ENCODE data around the gene ADK. TPM values are rescaled to one million over a fixed set of nuclear protein-coding genes. Genes with fewer than 3 reads are reported as not detected.
A peak's percentile ranks its signal among the peaks of the same experiment; 100 is the strongest.

The ADK gene
- total and polyA plus RNA-seq, 2 donors (not counting 1 experiment from before 2014, with no cell fraction given), result 25.3 to 47.8 TPM

DNA sequence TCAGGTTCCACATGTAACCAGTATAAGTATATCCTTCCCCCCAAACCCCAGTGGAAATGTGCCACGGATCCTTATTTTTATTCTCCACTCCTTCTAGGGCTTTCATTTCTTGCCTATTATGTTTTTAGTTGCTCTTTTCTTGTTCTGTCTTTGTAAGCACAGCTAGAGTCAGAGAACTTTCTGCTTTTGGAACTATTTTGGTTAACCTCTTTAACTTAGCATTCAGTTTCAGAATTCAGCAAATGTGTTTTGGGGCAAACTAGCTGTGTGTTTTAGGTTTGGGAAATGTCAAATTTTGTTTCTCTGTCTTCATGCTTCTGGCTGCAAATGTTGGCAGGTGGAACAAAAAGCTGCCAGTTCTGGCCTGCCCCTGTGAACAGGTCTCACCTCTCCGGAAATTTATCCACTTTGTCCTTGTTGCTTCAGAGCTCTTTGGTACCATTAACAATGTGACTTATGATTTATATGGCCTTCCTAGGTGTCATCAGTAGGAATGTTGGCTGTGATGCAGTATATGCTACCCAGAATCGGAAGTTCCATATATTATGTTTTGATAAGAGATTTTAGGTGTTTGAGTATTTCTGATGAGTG lies 156.1 kb downstream of the ADK start:
- no peaks in the 10 kb centered on the region for H3K27me3 ChIP-seq (ENCODE audit: control insufficient read depth, insufficient read depth, low read length)
- no peaks in the 10 kb centered on the region for H3K36me3 ChIP-seq (ENCODE audit: control insufficient read depth, insufficient read depth, low read length)
- H2AFZ ChIP-seq (ENCODE audit: low read length), result no peak overlapping the region
- no peaks in the 10 kb centered on the region for H4K20me1 ChIP-seq (ENCODE audit: control insufficient read depth, extremely low read depth, insufficient read depth, low read length)
- H3K79me2 ChIP-seq (ENCODE audit: control insufficient read depth, insufficient read depth, low read length), result no peaks in the 10 kb centered on the region
- no peak for DNase-seq (ENCODE audit: low read depth in 2 of 2)
- no peak overlapping the region for H3K4me2 ChIP-seq (ENCODE audit: extremely low read depth, insufficient read depth, low read length)
- no peaks in the 10 kb centered on the region for H3K4me1 ChIP-seq (ENCODE audit: control insufficient read depth, extremely low read depth, insufficient read depth, low read length)
- no peak overlapping the region for H3K4me3 ChIP-seq (replicated peaks in 1 of 4; ENCODE audit: control extremely low read depth in 1 of 4, insufficient read depth in 1 of 4, low read depth in 3 of 4, low read length in 4 of 4)
- H3K27ac ChIP-seq (ENCODE audit: insufficient read depth, low read length), result no peak overlapping the region
- H3K9ac ChIP-seq (ENCODE audit: insufficient read depth, low read length), result no peak overlapping the region
- no peak for TF ChIP-seq EZH2 (IDR thresholded peaks at IDR 0.05; ENCODE audit: low read length, missing control alignments)
- TF ChIP-seq CTCF (conservative IDR thresholded peaks at IDR 0.05 in 1 of 2, IDR thresholded peaks at IDR 0.05 in 1 of 2; ENCODE audit: low read depth in 1 of 2, low read length in 2 of 2), result no peak
- no peaks in the 10 kb centered on the region for H3K9me3 ChIP-seq (ENCODE audit: control insufficient read depth, insufficient read depth, low read depth, low read length)

- no peaks in the 10 kb centered on the region for H3K9me3 ChIP-seq (ENCODE audit: control insufficient read depth, insufficient read depth, low read depth, low read length)
- DNase-seq (ENCODE audit: low read depth in 2 of 2), result peak in 1 of 2 donors; percentile 58
- no peaks in the 10 kb centered on the region for H4K20me1 ChIP-seq (ENCODE audit: control insufficient read depth, extremely low read depth, insufficient read depth, low read length)
- H3K4me3 ChIP-seq (replicated peaks in 1 of 4; ENCODE audit: control extremely low read depth in 1 of 4, insufficient read depth in 1 of 4, low read depth in 3 of 4, low read length in 4 of 4), result no peak overlapping the region
- no peaks in the 10 kb centered on the region for H3K27me3 ChIP-seq (ENCODE audit: control insufficient read depth, insufficient read depth, low read length)
- TF ChIP-seq EZH2 (IDR thresholded peaks at IDR 0.05; ENCODE audit: low read length, missing control alignments), result no peak
- no peak for TF ChIP-seq CTCF (conservative IDR thresholded peaks at IDR 0.05 in 1 of 2, IDR thresholded peaks at IDR 0.05 in 1 of 2; ENCODE audit: low read depth in 1 of 2, low read length in 2 of 2)
- no peak overlapping the region for H3K27ac ChIP-seq (ENCODE audit: insufficient read depth, low read length)
- H3K9ac ChIP-seq (ENCODE audit: insufficient read depth, low read length), result no peak overlapping the region
- no peak overlapping the region for H3K4me2 ChIP-seq (ENCODE audit: extremely low read depth, insufficient read depth, low read length)
- H3K79me2 ChIP-seq (ENCODE audit: control insufficient read depth, insufficient read depth, low read length), result no peaks in the 10 kb centered on the region
- H3K36me3 ChIP-seq (ENCODE audit: control insufficient read depth, insufficient read depth, low read length), result no peaks in the 10 kb centered on the region
- H3K4me1 ChIP-seq (ENCODE audit: control insufficient read depth, extremely low read depth, insufficient read depth, low read length), result no peaks in the 10 kb centered on the region
- H2AFZ ChIP-seq (ENCODE audit: low read length), result no peak overlapping the region
Measured at GRCh38 chr10:74310652-74311257, 159.7 kb downstream of the ADK start.

DNA sequence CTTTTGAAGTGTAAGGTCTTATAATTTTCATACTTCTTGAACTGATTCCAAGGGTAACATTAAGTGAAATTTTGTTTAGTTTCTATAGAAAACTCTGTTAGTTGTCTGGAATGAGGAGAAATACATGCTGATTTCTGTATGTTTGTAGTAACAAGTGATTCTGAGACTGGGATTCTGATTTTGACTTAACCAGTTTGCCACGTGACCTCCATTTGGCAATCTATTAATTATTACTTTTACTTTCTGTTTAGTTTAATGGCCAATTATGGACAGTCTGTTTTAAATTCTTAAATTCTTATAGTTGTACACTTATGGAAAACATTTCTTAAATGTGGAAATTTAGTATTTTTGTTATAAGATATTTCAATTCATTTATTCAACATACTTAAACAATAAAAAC lies 163.1 kb downstream of the ADK start:
- Histone ChIP-seq H3K4me2 (ENCODE audit: extremely low read depth, insufficient read depth, low read length) (peak overlapping the region; percentile 78), H2AFZ (ENCODE audit: low read length) (no peak overlapping the region), H3K9me3 (ENCODE audit: control insufficient read depth, insufficient read depth, low read depth, low read length) (no peaks in the 10 kb centered on the region), H3K4me1 (ENCODE audit: control insufficient read depth, extremely low read depth, insufficient read depth, low read length) (no peaks in the 10 kb centered on the region), H3K27me3 (ENCODE audit: control insufficient read depth, insufficient read depth, low read length) (no peaks in the 10 kb centered on the region), H3K4me3 (replicated peaks in 1 of 4; ENCODE audit: control extremely low read depth in 1 of 4, insufficient read depth in 1 of 4, low read depth in 3 of 4, low read length in 4 of 4) (peak overlapping the region; percentile 6 to 31 (median 27)), H3K27ac (ENCODE audit: insufficient read depth, low read length) (peak overlapping the region; percentile 19), H4K20me1 (ENCODE audit: control insufficient read depth, extremely low read depth, insufficient read depth, low read length) (no peaks in the 10 kb centered on the region), H3K36me3 (ENCODE audit: control insufficient read depth, insufficient read depth, low read length) (no peaks in the 10 kb centered on the region), H3K9ac (ENCODE audit: insufficient read depth, low read length) (no peak overlapping the region), H3K79me2 (ENCODE audit: control insufficient read depth, insufficient read depth, low read length) (no peaks in the 10 kb centered on the region)
- DNase-seq (ENCODE audit: low read depth in 2 of 2), result peak in 1 of 2 donors; percentile 60
- TF ChIP-seq CTCF (conservative IDR thresholded peaks at IDR 0.05 in 1 of 2, IDR thresholded peaks at IDR 0.05 in 1 of 2; ENCODE audit: low read depth in 1 of 2, low read length in 2 of 2), result no peak
- no peak for TF ChIP-seq EZH2 (IDR thresholded peaks at IDR 0.05; ENCODE audit: low read length, missing control alignments)

Data from fibroblast of lung (primary cell).